ENCODE data around the gene TNFAIP8L2. TPM values are rescaled to one million over a fixed set of nuclear protein-coding genes. Genes with fewer than 3 reads are reported as not detected.

The TNFAIP8L2 gene
- total RNA-seq (2012; rRNA removed): not detected in 2 replicates
- polyA plus RNA-seq (2012; rRNA removed): not detected in 2 replicates
- polyA plus RNA-seq (2012; cell fraction: cytosol; rRNA removed): not detected in 2 replicates
- not detected in 2 replicates for polyA plus RNA-seq (2012; cell fraction: nucleus; rRNA removed; ENCODE audit: low replicate concordance)
- not detected for Bru-seq, nascent RNA
- not detected for BruChase-seq, experiment 1, labeled RNA remaining after a 6-hour chase
- not detected for BruChase-seq, experiment 2, labeled RNA remaining after a 2-hour chase
- long read RNA-seq: 0 reads

DNA sequence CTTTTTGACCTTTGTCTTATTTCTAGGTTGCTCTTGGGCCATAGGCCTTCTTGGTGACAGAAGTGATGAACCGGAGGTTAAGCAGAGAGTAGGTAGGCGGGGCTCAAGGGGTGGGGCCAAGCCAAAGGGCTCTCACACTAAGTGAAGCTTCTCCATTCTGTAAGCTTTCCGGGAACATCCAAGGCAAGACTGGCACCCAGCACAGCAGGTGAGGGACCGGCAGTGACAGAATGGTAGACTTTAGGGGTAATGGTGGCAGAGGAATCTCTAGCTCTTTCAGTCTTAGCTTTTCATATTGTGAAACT, at the start of gene TNFAIP8L2:
Gene TNFAIP8L2, plus strand, starts transcription at position 135 of the 305 bp plus-strand sequence. CDS start 2,049 bp downstream, outside the sequence.
- Histone ChIP-seq H3K9me1 (ENCODE audit: insufficient read depth, low read length) (no peaks in the 10 kb centered on the region), H2AK5ac (ENCODE audit: low read depth, low read length) (no peak within 1 kb of the TSS), H2BK5ac (ENCODE audit: low read depth, low read length, poor library complexity, severe bottlenecking) (no peak within 1 kb of the TSS), H3K4me1 (ENCODE audit: control insufficient read depth, insufficient read depth, low read length) (no peaks in the 10 kb centered on the region), H2AK9ac (replicated peaks; ENCODE audit: low read depth, low read length, poor library complexity) (no peak within 1 kb of the TSS), H3K56ac (ENCODE audit: extremely low read depth, insufficient read depth, low read length) (no peak within 1 kb of the TSS), H3K4ac (ENCODE audit: low read depth, low read length) (no peak within 1 kb of the TSS), H4K20me1 (ENCODE audit: insufficient read depth, low read length) (no peaks in the 10 kb centered on the region), H3K36me3 (ENCODE audit: control insufficient read depth, insufficient read depth, low read length) (peaks cover 37% of the 10 kb centered on the region), H3K4me2 (ENCODE audit: low read depth, low read length) (no peak within 1 kb of the TSS), H2BK120ac (ENCODE audit: low read depth, low read length) (no peak within 1 kb of the TSS), H2BK20ac (ENCODE audit: low read depth, low read length) (no peak within 1 kb of the TSS), H2BK15ac (ENCODE audit: low read depth, low read length) (no peak within 1 kb of the TSS), H3K23ac (ENCODE audit: low read depth, low read length) (no peak within 1 kb of the TSS), H4K5ac (ENCODE audit: low read depth, low read length) (no peak within 1 kb of the TSS), H3K27me3 (ENCODE audit: control insufficient read depth, insufficient read depth, low read length) (no peaks in the 10 kb centered on the region), H4K8ac (ENCODE audit: low read depth in 2 of 2, low read length in 2 of 2) (no peak within 1 kb of the TSS), H3K4me3 (ENCODE audit: insufficient read depth, low read depth, low read length) (no peak within 1 kb of the TSS), H3K27ac (ENCODE audit: insufficient read depth, low read length) (no peak within 1 kb of the TSS), H2AFZ (replicated peaks; ENCODE audit: low read length, poor library complexity) (no peak within 1 kb of the TSS), H3K18ac (ENCODE audit: low read depth, low read length) (no peak within 1 kb of the TSS), H4K91ac (ENCODE audit: insufficient read depth, low read depth, low read length) (no peak within 1 kb of the TSS), H3K9me3 (ENCODE audit: control insufficient read depth, insufficient read depth, low read length) (no peaks in the 10 kb centered on the region), H3K9ac (ENCODE audit: low read depth, low read length) (no peak within 1 kb of the TSS), H3K14ac (replicated peaks; ENCODE audit: low read depth, low read length) (no peak within 1 kb of the TSS), H3K79me1 (ENCODE audit: low read depth in 1 of 2, low read length in 2 of 2) (0 out of 4 replicates have a peak, but pooled peaks cover 0 to 3% of the 10 kb centered on the region in 2 experiments)
- TF ChIP-seq, protein P1, sequence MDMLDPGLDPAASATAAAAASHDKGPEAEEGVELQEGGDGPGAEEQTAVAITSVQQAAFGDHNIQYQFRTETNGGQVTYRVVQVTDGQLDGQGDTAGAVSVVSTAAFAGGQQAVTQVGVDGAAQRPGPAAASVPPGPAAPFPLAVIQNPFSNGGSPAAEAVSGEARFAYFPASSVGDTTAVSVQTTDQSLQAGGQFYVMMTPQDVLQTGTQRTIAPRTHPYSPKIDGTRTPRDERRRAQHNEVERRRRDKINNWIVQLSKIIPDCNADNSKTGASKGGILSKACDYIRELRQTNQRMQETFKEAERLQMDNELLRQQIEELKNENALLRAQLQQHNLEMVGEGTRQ (IDR thresholded peaks at IDR 0.05; ENCODE audit: low read depth, low read length): no peak
- TF ChIP-seq MXI1 (IDR thresholded peaks at IDR 0.05; ENCODE audit: borderline replicate concordance, low read depth, low read length) (no peak), FOS (IDR thresholded peaks at IDR 0.05; ENCODE audit: low read depth, low read length) (no peak), MAZ (IDR thresholded peaks at IDR 0.05; ENCODE audit: borderline replicate concordance, low read depth, low read length) (no peak), RCOR1 (IDR thresholded peaks at IDR 0.05; ENCODE audit: insufficient replicate concordance, low read length) (no peak), NFE2L2 (IDR thresholded peaks at IDR 0.05; ENCODE audit: low read depth, low read length) (no peak), POLR2A (IDR thresholded peaks at IDR 0.05; ENCODE audit: low read depth, low read length) (no peak), BHLHE40 (IDR thresholded peaks at IDR 0.05; ENCODE audit: low read depth, low read length) (no peak), CHD1 (IDR thresholded peaks at IDR 0.05; ENCODE audit: low read depth, low read length) (no peak), RFX5 (IDR thresholded peaks at IDR 0.05; ENCODE audit: low read depth, low read length) (no peak)
- TF ChIP-seq, protein P2, sequence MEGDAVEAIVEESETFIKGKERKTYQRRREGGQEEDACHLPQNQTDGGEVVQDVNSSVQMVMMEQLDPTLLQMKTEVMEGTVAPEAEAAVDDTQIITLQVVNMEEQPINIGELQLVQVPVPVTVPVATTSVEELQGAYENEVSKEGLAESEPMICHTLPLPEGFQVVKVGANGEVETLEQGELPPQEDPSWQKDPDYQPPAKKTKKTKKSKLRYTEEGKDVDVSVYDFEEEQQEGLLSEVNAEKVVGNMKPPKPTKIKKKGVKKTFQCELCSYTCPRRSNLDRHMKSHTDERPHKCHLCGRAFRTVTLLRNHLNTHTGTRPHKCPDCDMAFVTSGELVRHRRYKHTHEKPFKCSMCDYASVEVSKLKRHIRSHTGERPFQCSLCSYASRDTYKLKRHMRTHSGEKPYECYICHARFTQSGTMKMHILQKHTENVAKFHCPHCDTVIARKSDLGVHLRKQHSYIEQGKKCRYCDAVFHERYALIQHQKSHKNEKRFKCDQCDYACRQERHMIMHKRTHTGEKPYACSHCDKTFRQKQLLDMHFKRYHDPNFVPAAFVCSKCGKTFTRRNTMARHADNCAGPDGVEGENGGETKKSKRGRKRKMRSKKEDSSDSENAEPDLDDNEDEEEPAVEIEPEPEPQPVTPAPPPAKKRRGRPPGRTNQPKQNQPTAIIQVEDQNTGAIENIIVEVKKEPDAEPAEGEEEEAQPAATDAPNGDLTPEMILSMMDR (conservative IDR thresholded peaks at IDR 0.05; ENCODE audit: low read depth, low read length): no peak
- TF ChIP-seq, protein P3, sequence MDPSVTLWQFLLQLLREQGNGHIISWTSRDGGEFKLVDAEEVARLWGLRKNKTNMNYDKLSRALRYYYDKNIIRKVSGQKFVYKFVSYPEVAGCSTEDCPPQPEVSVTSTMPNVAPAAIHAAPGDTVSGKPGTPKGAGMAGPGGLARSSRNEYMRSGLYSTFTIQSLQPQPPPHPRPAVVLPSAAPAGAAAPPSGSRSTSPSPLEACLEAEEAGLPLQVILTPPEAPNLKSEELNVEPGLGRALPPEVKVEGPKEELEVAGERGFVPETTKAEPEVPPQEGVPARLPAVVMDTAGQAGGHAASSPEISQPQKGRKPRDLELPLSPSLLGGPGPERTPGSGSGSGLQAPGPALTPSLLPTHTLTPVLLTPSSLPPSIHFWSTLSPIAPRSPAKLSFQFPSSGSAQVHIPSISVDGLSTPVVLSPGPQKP (IDR thresholded peaks at IDR 0.05; ENCODE audit: borderline replicate concordance, low read depth, low read length): no peak
- ChIA-PET CTCF (interaction anchor here (2.5 kb wide), 1 partner anchor 57 kb away, joined by 16 read pairs; no protein-coding TSS in a partner anchor), POLR2A (ENCODE audit: unreplicated experiment) (no interaction called here)
- in situ Hi-C loops (cut with MboI; ENCODE audit: low sequenced_read_pairs) (loop anchor here (5.0 kb wide), 1 partner anchor 59 kb away; no protein-coding TSS in a partner anchor), intact Hi-C loops (cut with micrococcal nuclease) (loop anchor here (1.0 to 2.0 kb wide), 2 partner anchors 57 to 132 kb away; no protein-coding TSS in a partner anchor), dilution Hi-C loops (cut with HindIII; ENCODE audit: low sequenced_read_pairs, unreplicated experiment) (no loop called here)
- BruUV-seq (replicated peaks): no TSS peak
- DNase-seq (no peak), ATAC-seq (ENCODE audit: low read depth) (no peak)
- 100% methylated on average over 2 of the region's 4 CpGs; no CpG with 5 or more reads in 1 of the 2 experiments for WGBS, 2 experiments (ENCODE audit: extremely low coverage in 2 of 2, insufficient read length in 1 of 2)

Measured in IMR-90 (cell line).